ENCODE results near the gene SUGP1. TPM values are rescaled to one million over a fixed set of nuclear protein-coding genes. Genes with fewer than 3 reads are reported as not detected.
"Not testable (repeated sequence)": the region's sequence is repeated elsewhere in the genome, so short reads cannot be mapped to it uniquely, and the experiment has no call there.

SUGP1 gene
- total RNA-seq, 2 experiments from 2014 or later: 65.2 to 71.1 TPM

GRCh38 chr19:19350756-19351155 is 30.4 kb upstream of the SUGP1 start:
- CTCF ChIA-PET; DNase-seq; H3K27me3 Mint-ChIP-seq; H3K4me1 Mint-ChIP-seq; ATAC-seq; H3K9me3 Mint-ChIP-seq (ENCODE audit: low read depth); H3K27ac Mint-ChIP-seq; H3K4me3 Mint-ChIP-seq: not testable (repeated sequence)
- peaks cover 18% of the 10 kb centered on the region for H3K36me3 Mint-ChIP-seq

- Mint-ChIP-seq H3K36me3 (peaks cover 24% of the 10 kb centered on the region), H3K4me1 (no peaks in the 10 kb centered on the region), H3K4me3 (no peak overlapping the region), H3K27me3 (no peaks in the 10 kb centered on the region), H3K9me3 (ENCODE audit: low read depth) (no peaks in the 10 kb centered on the region), H3K27ac (no peak overlapping the region)
- ATAC-seq (no peak), DNase-seq (no peak)
- CTCF ChIA-PET: no interaction called here
Observed at GRCh38 chr19:19349365-19349764, 29.1 kb upstream of the SUGP1 start.

- Mint-ChIP-seq H3K4me3 (no peak overlapping the region), H3K36me3 (peaks cover 23% of the 10 kb centered on the region), H3K9me3 (ENCODE audit: low read depth) (no peaks in the 10 kb centered on the region), H3K27ac (no peak overlapping the region), H3K4me1 (no peaks in the 10 kb centered on the region), H3K27me3 (no peaks in the 10 kb centered on the region)
- ATAC-seq (no peak), DNase-seq (no peak)
- CTCF ChIA-PET: no interaction called here
Observed at GRCh38 chr19:19348266-19348665, 28.0 kb upstream of the SUGP1 start.

GRCh38 chr19:19347401-19348110 is 27.2 kb upstream of the SUGP1 start:
- DNase-seq: no peak
- Mint-ChIP-seq H3K27me3 (no peaks in the 10 kb centered on the region), H3K36me3 (peaks cover 20% of the 10 kb centered on the region), H3K4me3 (no peak overlapping the region), H3K4me1 (no peaks in the 10 kb centered on the region), H3K9me3 (ENCODE audit: low read depth) (no peaks in the 10 kb centered on the region), H3K27ac (no peak overlapping the region)
- CTCF ChIA-PET: no interaction called here
- ATAC-seq: no peak

- Mint-ChIP-seq H3K4me3 (no peak overlapping the region), H3K27me3 (no peaks in the 10 kb centered on the region), H3K4me1 (no peaks in the 10 kb centered on the region), H3K27ac (no peak overlapping the region), H3K9me3 (ENCODE audit: low read depth) (no peaks in the 10 kb centered on the region), H3K36me3 (peaks cover 15% of the 10 kb centered on the region)
- CTCF ChIA-PET: no interaction called here
- ATAC-seq (no peak), DNase-seq (no peak)
Observed at GRCh38 chr19:19345970-19346369, 25.7 kb upstream of the SUGP1 start.

GRCh38 chr19:19345232-19345631 is 24.9 kb upstream of the SUGP1 start:
- CTCF ChIA-PET: no interaction called here
- peaks cover 15% of the 10 kb centered on the region for H3K36me3 Mint-ChIP-seq
- no peaks in the 10 kb centered on the region for H3K9me3 Mint-ChIP-seq (ENCODE audit: low read depth)
- H3K4me1 Mint-ChIP-seq: no peaks in the 10 kb centered on the region
- H3K4me3 Mint-ChIP-seq: no peak overlapping the region
- no peak overlapping the region for H3K27ac Mint-ChIP-seq
- DNase-seq (no peak), ATAC-seq (no peak)
- no peaks in the 10 kb centered on the region for H3K27me3 Mint-ChIP-seq

GRCh38 chr19:19343762-19344161 is 23.5 kb upstream of the SUGP1 start:
- no peaks in the 10 kb centered on the region for H3K9me3 Mint-ChIP-seq (ENCODE audit: low read depth)
- CTCF ChIA-PET: no interaction called here
- H3K4me3 Mint-ChIP-seq: no peak overlapping the region
- ATAC-seq: no peak
- H3K4me1 Mint-ChIP-seq: no peaks in the 10 kb centered on the region
- peaks cover 12% of the 10 kb centered on the region for H3K36me3 Mint-ChIP-seq
- H3K27me3 Mint-ChIP-seq: no peaks in the 10 kb centered on the region
- H3K27ac Mint-ChIP-seq: no peak overlapping the region
- DNase-seq: no peak

GRCh38 chr19:19343016-19343362 is 22.7 kb upstream of the SUGP1 start:
- no peaks in the 10 kb centered on the region for H3K27me3 Mint-ChIP-seq
- no peaks in the 10 kb centered on the region for H3K9me3 Mint-ChIP-seq (ENCODE audit: low read depth)
- H3K36me3 Mint-ChIP-seq: peaks cover 16% of the 10 kb centered on the region
- no peak overlapping the region for H3K27ac Mint-ChIP-seq
- ATAC-seq (no peak), DNase-seq (no peak)
- H3K4me1 Mint-ChIP-seq: no peaks in the 10 kb centered on the region
- CTCF ChIA-PET: interaction anchor here (0.9 kb wide), 1 partner anchor 16 kb away, joined by 5 read pairs; no protein-coding TSS in a partner anchor
- no peak overlapping the region for H3K4me3 Mint-ChIP-seq

- Mint-ChIP-seq H3K4me1 (no peaks in the 10 kb centered on the region), H3K4me3 (no peak overlapping the region), H3K9me3 (ENCODE audit: low read depth) (no peaks in the 10 kb centered on the region), H3K27me3 (no peaks in the 10 kb centered on the region), H3K27ac (no peak overlapping the region), H3K36me3 (peaks cover 17% of the 10 kb centered on the region)
- no peak for DNase-seq
- CTCF ChIA-PET: interaction anchor here (0.5 to 0.9 kb wide), 2 partner anchors 15 to 21 kb away, joined by 3 to 5 read pairs; no protein-coding TSS in a partner anchor
- ATAC-seq: no peak
Observed at GRCh38 chr19:19342086-19343015, 22.0 kb upstream of the SUGP1 start.

GRCh38 chr19:19341026-19341425 is 20.7 kb upstream of the SUGP1 start:
- no peak overlapping the region for H3K27ac Mint-ChIP-seq
- CTCF ChIA-PET: no interaction called here
- no peaks in the 10 kb centered on the region for H3K4me1 Mint-ChIP-seq
- no peaks in the 10 kb centered on the region for H3K9me3 Mint-ChIP-seq (ENCODE audit: low read depth)
- no peak for DNase-seq
- no peak overlapping the region for H3K4me3 Mint-ChIP-seq
- no peaks in the 10 kb centered on the region for H3K27me3 Mint-ChIP-seq
- H3K36me3 Mint-ChIP-seq: peaks cover 18% of the 10 kb centered on the region
- ATAC-seq: no peak

GRCh38 chr19:19338082-19338481 is 17.8 kb upstream of the SUGP1 start:
- no peaks in the 10 kb centered on the region for H3K9me3 Mint-ChIP-seq (ENCODE audit: low read depth)
- no peak for DNase-seq
- H3K36me3 Mint-ChIP-seq: peaks cover 14% of the 10 kb centered on the region
- no peaks in the 10 kb centered on the region for H3K27me3 Mint-ChIP-seq
- no peaks in the 10 kb centered on the region for H3K4me1 Mint-ChIP-seq
- CTCF ChIA-PET: no interaction called here
- no peak overlapping the region for H3K27ac Mint-ChIP-seq
- ATAC-seq: no peak
- no peak overlapping the region for H3K4me3 Mint-ChIP-seq

GRCh38 chr19:19337120-19337519 is 16.8 kb upstream of the SUGP1 start:
- CTCF ChIA-PET: no interaction called here
- peaks cover 14% of the 10 kb centered on the region for H3K36me3 Mint-ChIP-seq
- no peak overlapping the region for H3K27ac Mint-ChIP-seq
- no peak for DNase-seq
- H3K4me1 Mint-ChIP-seq: no peaks in the 10 kb centered on the region
- no peak for ATAC-seq
- H3K4me3 Mint-ChIP-seq: no peak overlapping the region
- no peaks in the 10 kb centered on the region for H3K9me3 Mint-ChIP-seq (ENCODE audit: low read depth)
- H3K27me3 Mint-ChIP-seq: no peaks in the 10 kb centered on the region

- H3K4me3 Mint-ChIP-seq: no peak overlapping the region
- H3K9me3 Mint-ChIP-seq (ENCODE audit: low read depth): no peaks in the 10 kb centered on the region
- no peaks in the 10 kb centered on the region for H3K27me3 Mint-ChIP-seq
- H3K4me1 Mint-ChIP-seq: no peaks in the 10 kb centered on the region
- no peak overlapping the region for H3K27ac Mint-ChIP-seq
- peaks cover 14% of the 10 kb centered on the region for H3K36me3 Mint-ChIP-seq
- DNase-seq: no peak
- CTCF ChIA-PET: no interaction called here
- ATAC-seq: no peak
Observed at GRCh38 chr19:19336597-19336996, 16.3 kb upstream of the SUGP1 start.

Data from activated CD8-positive, alpha-beta memory T cell treated with anti-CD3 and anti-CD28 coated beads, Interleukin-2, amount 10 ng/mL, durations not matched to agents 7 days and 5 days (primary cell).